IgD-negative memory B cell (primary cell): ENCODE measurements around the gene ARMH4. TPM values are rescaled to one million over a fixed set of nuclear protein-coding genes. Genes with fewer than 3 reads are reported as not detected.

Experiments
- H3K27ac Mint-ChIP-seq, 3 donors: one replicate each; pipeline ENCODE4 v1.8.0; 2020 to 2022; ENCODE audit warnings: mild to moderate bottlenecking in 3 of 3, mixed read lengths in 3 of 3, moderate library complexity in 1 of 3
- H3K27me3 Mint-ChIP-seq: one replicate; pipeline ENCODE4 v1.8.0; 2021; ENCODE audit warnings: mixed read lengths
- H3K36me3 Mint-ChIP-seq: one replicate; pipeline ENCODE4 v1.8.0; 2020; ENCODE audit warnings: mild to moderate bottlenecking, mixed read lengths
- H3K4me1 Mint-ChIP-seq, 3 donors: one replicate each; pipeline ENCODE4 v1.8.0; 2020 to 2022; ENCODE audit warnings: mixed read lengths in 3 of 3, mild to moderate bottlenecking in 1 of 3
- H3K4me3 Mint-ChIP-seq, 4 donors: one replicate each; pipeline ENCODE4 v1.8.0; 2020 to 2022; ENCODE audit warnings: mild to moderate bottlenecking in 4 of 4, mixed read lengths in 4 of 4, moderate library complexity in 3 of 4
- H3K9me3 Mint-ChIP-seq, 3 donors: one replicate each; pipeline ENCODE4 v1.8.0; 2020 to 2021; ENCODE audit warnings: mixed read lengths in 3 of 3, mild to moderate bottlenecking in 1 of 3
- polyA plus RNA-seq: library from polyadenylated mRNA; unstranded; fragments of 300-500 nt; fragmentation: Illumina TruSeq; gene quantifications from one replicate; pipeline ENCODE4 v1.2.3, GENCODE V29; 2021

The ARMH4 gene
- 0.50 TPM for polyA plus RNA-seq

GRCh38 chr14:58152014-58152857, at the start of gene ARMH4:
Gene ARMH4, minus strand, starts transcription at chr14:58152213. Its CDS starts 12,855 bp downstream, at chr14:58139358.
- peaks cover 33% of the 10 kb centered on the region for H3K27me3 Mint-ChIP-seq
- H3K4me1 Mint-ChIP-seq, result peaks cover 0 to 11% (median 11%) of the 10 kb centered on the region in 3 donors
- no peaks in the 10 kb centered on the region for H3K36me3 Mint-ChIP-seq
- H3K9me3 Mint-ChIP-seq, result peaks cover 0 to 2% (median 0%) of the 10 kb centered on the region in 3 donors
- H3K4me3 Mint-ChIP-seq, result peak within 1 kb of the TSS; percentile 81 to 95 (median 89)
- H3K27ac Mint-ChIP-seq, result no peak within 1 kb of the TSS

- Mint-ChIP-seq H3K4me3 (peak overlapping the region; percentile 94 to 99 (median 98)), H3K27ac (peak overlapping the region; percentile 92 to 96 (median 96)), H3K36me3 (peaks cover 3% of the 10 kb centered on the region), H3K4me1 (peaks cover 16 to 31% (median 23%) of the 10 kb centered on the region in 3 donors), H3K9me3 (no peaks in the 10 kb centered on the region), H3K27me3 (no peaks in the 10 kb centered on the region)
Measured at GRCh38 chr14:58200846-58201245, 48.8 kb upstream of the ARMH4 start.

- Mint-ChIP-seq H3K4me3 (peak overlapping the region; percentile 94 to 99 (median 98)), H3K4me1 (peaks cover 16 to 32% (median 26%) of the 10 kb centered on the region in 3 donors), H3K36me3 (peaks cover 3% of the 10 kb centered on the region), H3K9me3 (no peaks in the 10 kb centered on the region), H3K27me3 (peaks cover 3% of the 10 kb centered on the region), H3K27ac (peak overlapping the region; percentile 92 to 96 (median 96))
Measured at GRCh38 chr14:58200480-58200841, 48.4 kb upstream of the ARMH4 start.

- Mint-ChIP-seq H3K9me3 (no peaks in the 10 kb centered on the region), H3K4me1 (peaks cover 16 to 32% (median 26%) of the 10 kb centered on the region in 3 donors), H3K27me3 (peaks cover 3% of the 10 kb centered on the region), H3K36me3 (peaks cover 3% of the 10 kb centered on the region), H3K27ac (peak within 1 kb of the TSS; percentile 92 to 96 (median 96)), H3K4me3 (peak within 1 kb of the TSS; percentile 94 to 99 (median 99))
Measured at GRCh38 chr14:58199726-58200479, 47.9 kb upstream of the ARMH4 start, which contains the start of gene ACTR10. Gene ACTR10, plus strand, starts transcription at chr14:58200149. Its CDS starts 69 bp downstream, at chr14:58200218.

- Mint-ChIP-seq H3K9me3 (no peaks in the 10 kb centered on the region), H3K27me3 (peaks cover 5% of the 10 kb centered on the region), H3K27ac (peak overlapping the region in 2 of 3 donors; percentile 80 to 88), H3K4me1 (peaks cover 17 to 30% (median 26%) of the 10 kb centered on the region in 3 donors), H3K36me3 (peaks cover 1% of the 10 kb centered on the region), H3K4me3 (peak overlapping the region in 3 of 4 donors; percentile 9 to 81 (median 58))
Measured at GRCh38 chr14:58198086-58198485, 46.1 kb upstream of the ARMH4 start.

- H3K9me3 Mint-ChIP-seq, result no peaks in the 10 kb centered on the region
- H3K27ac Mint-ChIP-seq, result peak overlapping the region in 1 of 3 donors; percentile 50
- peaks cover 11 to 25% (median 22%) of the 10 kb centered on the region in 3 donors for H3K4me1 Mint-ChIP-seq
- peaks cover 5% of the 10 kb centered on the region for H3K27me3 Mint-ChIP-seq
- H3K4me3 Mint-ChIP-seq, result peak overlapping the region in 1 of 4 donors; percentile 73
- H3K36me3 Mint-ChIP-seq, result peaks cover 1% of the 10 kb centered on the region
Measured at GRCh38 chr14:58196198-58196597, 44.2 kb upstream of the ARMH4 start.

- no peak overlapping the region for H3K4me3 Mint-ChIP-seq
- H3K9me3 Mint-ChIP-seq, result no peaks in the 10 kb centered on the region
- H3K27me3 Mint-ChIP-seq, result peaks cover 11% of the 10 kb centered on the region
- peaks cover 2 to 15% (median 9%) of the 10 kb centered on the region in 3 donors for H3K4me1 Mint-ChIP-seq
- peaks cover 1% of the 10 kb centered on the region for H3K36me3 Mint-ChIP-seq
- H3K27ac Mint-ChIP-seq, result no peak overlapping the region
Measured at GRCh38 chr14:58193542-58193941, 41.5 kb upstream of the ARMH4 start.

- H3K4me1 Mint-ChIP-seq, result peaks cover 1 to 10% (median 2%) of the 10 kb centered on the region in 3 donors
- peaks cover 1% of the 10 kb centered on the region for H3K36me3 Mint-ChIP-seq
- peaks cover 14% of the 10 kb centered on the region for H3K27me3 Mint-ChIP-seq
- H3K4me3 Mint-ChIP-seq, result no peak overlapping the region
- no peak overlapping the region for H3K27ac Mint-ChIP-seq
- H3K9me3 Mint-ChIP-seq, result no peaks in the 10 kb centered on the region
Measured at GRCh38 chr14:58191763-58192601, 40.0 kb upstream of the ARMH4 start.

GRCh38 chr14:58189176-58189575, 37.2 kb upstream of the ARMH4 start:
- peaks cover 0 to 1% (median 0%) of the 10 kb centered on the region in 3 donors for H3K4me1 Mint-ChIP-seq
- H3K36me3 Mint-ChIP-seq, result peaks cover 1% of the 10 kb centered on the region
- H3K4me3 Mint-ChIP-seq, result no peak overlapping the region
- peaks cover 12% of the 10 kb centered on the region for H3K27me3 Mint-ChIP-seq
- H3K9me3 Mint-ChIP-seq, result no peaks in the 10 kb centered on the region
- H3K27ac Mint-ChIP-seq, result no peak overlapping the region

- Mint-ChIP-seq H3K9me3 (no peaks in the 10 kb centered on the region), H3K4me3 (no peak overlapping the region), H3K4me1 (no peaks in the 10 kb centered on the region), H3K27me3 (peaks cover 10% of the 10 kb centered on the region), H3K36me3 (no peaks in the 10 kb centered on the region), H3K27ac (no peak overlapping the region)
Measured at GRCh38 chr14:58177125-58177524, 25.1 kb upstream of the ARMH4 start.

GRCh38 chr14:58171090-58171489, 19.1 kb upstream of the ARMH4 start:
- Mint-ChIP-seq H3K27ac (no peak overlapping the region), H3K4me3 (no peak overlapping the region), H3K27me3 (peaks cover 21% of the 10 kb centered on the region), H3K9me3 (peaks cover 0 to 2% (median 0%) of the 10 kb centered on the region in 3 donors), H3K36me3 (no peaks in the 10 kb centered on the region), H3K4me1 (peaks cover 0 to 2% (median 0%) of the 10 kb centered on the region in 3 donors)

GRCh38 chr14:58167891-58168290, 15.9 kb upstream of the ARMH4 start:
- Mint-ChIP-seq H3K9me3 (peaks cover 0 to 2% (median 0%) of the 10 kb centered on the region in 3 donors), H3K36me3 (no peaks in the 10 kb centered on the region), H3K4me3 (no peak overlapping the region), H3K4me1 (peaks cover 0 to 2% (median 0%) of the 10 kb centered on the region in 3 donors), H3K27ac (no peak overlapping the region), H3K27me3 (peaks cover 16% of the 10 kb centered on the region)

- Mint-ChIP-seq H3K27ac (no peak overlapping the region), H3K36me3 (no peaks in the 10 kb centered on the region), H3K4me3 (no peak overlapping the region), H3K4me1 (peaks cover 0 to 2% (median 0%) of the 10 kb centered on the region in 3 donors), H3K27me3 (peaks cover 14% of the 10 kb centered on the region), H3K9me3 (peaks cover 0 to 2% (median 0%) of the 10 kb centered on the region in 3 donors)
Measured at GRCh38 chr14:58167057-58167456, 15.0 kb upstream of the ARMH4 start.
